Coronary artery (tissue), 2 donors: Measurements from ENCODE around the gene MTRF1.

Experiments used
- DNase-seq: peaks from one replicate; pipeline ENCODE4 v3.0.0-alpha.2; 2017; ENCODE audit warnings: low spot score
- H3K27ac ChIP-seq, 2 donors: fragments of 200-600 bp; sonication (generic); one replicate each; pipeline ENCODE4 v1.5.1; 2016 to 2019
- H3K4me3 ChIP-seq: fragments of 200-600 bp; sonication (generic); 2 replicates; pipeline ENCODE4 v1.5.1; 2016; ENCODE audit warnings: mild to moderate bottlenecking, moderate library complexity
- TF ChIP-seq, protein P1 (sequence below): fragments of 200-600 bp; sonication (generic); IDR thresholded peaks from one replicate; pipeline ENCODE4 v1.5.1; 2019; ENCODE audit warnings: antibody characterized with exemption

MTRF1 gene

DNA sequence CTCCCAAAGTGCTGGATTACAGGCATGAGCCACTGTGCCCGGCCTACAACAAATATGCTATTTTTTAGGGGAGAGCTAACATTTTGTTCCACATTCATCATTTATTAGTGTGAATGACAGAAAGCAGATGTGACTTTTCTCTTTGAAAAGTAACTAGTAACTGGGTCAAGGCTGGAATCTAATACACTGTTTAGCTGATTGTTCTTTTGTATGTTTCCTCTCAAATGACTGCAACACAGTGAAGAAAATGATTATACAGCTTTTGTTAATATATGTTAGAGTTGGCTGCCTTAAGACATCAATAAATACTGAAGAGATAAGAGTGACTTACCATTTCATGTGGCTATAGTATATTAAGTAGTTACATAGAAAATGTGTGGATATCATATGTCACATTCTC, 27.0 kb downstream of the MTRF1 start:
- Histone ChIP-seq H3K4me3 (no peak overlapping the region), H3K27ac (no peak overlapping the region)
- no peak for DNase-seq
- TF ChIP-seq, protein P1, sequence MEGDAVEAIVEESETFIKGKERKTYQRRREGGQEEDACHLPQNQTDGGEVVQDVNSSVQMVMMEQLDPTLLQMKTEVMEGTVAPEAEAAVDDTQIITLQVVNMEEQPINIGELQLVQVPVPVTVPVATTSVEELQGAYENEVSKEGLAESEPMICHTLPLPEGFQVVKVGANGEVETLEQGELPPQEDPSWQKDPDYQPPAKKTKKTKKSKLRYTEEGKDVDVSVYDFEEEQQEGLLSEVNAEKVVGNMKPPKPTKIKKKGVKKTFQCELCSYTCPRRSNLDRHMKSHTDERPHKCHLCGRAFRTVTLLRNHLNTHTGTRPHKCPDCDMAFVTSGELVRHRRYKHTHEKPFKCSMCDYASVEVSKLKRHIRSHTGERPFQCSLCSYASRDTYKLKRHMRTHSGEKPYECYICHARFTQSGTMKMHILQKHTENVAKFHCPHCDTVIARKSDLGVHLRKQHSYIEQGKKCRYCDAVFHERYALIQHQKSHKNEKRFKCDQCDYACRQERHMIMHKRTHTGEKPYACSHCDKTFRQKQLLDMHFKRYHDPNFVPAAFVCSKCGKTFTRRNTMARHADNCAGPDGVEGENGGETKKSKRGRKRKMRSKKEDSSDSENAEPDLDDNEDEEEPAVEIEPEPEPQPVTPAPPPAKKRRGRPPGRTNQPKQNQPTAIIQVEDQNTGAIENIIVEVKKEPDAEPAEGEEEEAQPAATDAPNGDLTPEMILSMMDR: no peak

DNA sequence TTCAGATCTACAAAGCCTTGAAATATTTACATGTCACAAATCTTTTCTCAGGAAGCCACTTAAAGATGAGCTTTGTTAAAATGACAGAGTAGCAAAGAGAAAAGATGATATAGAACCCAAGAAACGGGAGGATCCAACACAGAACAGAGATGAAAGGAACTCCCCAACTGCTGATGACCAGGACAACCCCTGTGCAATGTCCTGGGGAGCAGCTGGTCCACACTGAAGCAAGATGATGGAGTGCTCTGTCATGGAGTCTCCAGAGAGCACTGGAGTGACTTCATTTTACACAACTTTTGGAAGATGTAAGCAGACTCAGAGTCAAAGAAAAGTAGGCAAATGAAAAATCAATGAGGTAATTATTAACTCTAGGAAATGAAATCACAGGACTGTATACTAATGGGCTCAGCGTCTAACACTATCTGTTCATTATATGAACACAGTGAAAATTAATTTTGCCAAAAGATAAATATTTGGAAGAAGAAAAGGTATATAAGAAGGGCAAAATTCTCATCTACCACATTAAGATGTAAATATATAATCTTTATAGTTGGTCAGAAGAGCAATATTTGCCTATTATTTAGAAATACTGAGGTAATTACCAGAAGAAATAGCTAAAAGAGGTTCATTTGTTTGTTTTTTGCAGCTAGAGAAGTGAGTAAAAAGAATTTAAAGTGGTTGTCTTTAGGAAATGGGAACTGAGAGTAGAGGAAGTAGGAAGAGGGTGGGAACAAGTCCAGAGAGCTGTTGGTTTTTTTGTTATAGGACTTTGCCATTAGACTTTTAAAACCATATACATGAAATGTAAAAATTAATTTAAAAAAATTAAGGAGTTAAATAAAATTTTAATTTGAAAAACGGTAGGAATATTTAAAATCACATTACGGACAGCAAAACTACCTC, 30.5 kb downstream of the MTRF1 start:
- no peak for DNase-seq
- TF ChIP-seq, protein P1: no peak
- Histone ChIP-seq H3K4me3 (no peak overlapping the region), H3K27ac (no peak overlapping the region)

DNA sequence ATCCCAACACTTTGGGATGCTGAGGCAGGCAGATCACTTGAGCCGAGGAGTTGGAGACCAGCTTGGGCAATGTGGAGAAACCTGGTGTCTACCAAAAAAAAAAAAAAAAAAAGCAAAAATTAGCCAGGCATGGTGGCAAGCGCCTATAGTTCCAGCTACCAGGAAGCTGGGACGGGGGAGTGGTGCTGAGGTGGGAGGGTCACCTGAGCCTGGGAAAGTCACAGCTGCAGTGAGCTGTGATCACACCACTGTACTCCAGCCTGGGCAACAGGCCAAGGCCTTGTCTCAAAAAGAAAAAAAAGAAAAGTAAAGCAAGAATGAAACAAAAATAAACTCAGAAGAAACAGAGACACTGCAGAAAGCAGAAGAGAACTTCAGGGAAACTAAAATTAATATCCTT, 31.6 kb downstream of the MTRF1 start:
- DNase-seq: no peak
- Histone ChIP-seq H3K4me3 (no peak overlapping the region), H3K27ac (no peak overlapping the region)
- TF ChIP-seq, protein P1: no peak

DNA sequence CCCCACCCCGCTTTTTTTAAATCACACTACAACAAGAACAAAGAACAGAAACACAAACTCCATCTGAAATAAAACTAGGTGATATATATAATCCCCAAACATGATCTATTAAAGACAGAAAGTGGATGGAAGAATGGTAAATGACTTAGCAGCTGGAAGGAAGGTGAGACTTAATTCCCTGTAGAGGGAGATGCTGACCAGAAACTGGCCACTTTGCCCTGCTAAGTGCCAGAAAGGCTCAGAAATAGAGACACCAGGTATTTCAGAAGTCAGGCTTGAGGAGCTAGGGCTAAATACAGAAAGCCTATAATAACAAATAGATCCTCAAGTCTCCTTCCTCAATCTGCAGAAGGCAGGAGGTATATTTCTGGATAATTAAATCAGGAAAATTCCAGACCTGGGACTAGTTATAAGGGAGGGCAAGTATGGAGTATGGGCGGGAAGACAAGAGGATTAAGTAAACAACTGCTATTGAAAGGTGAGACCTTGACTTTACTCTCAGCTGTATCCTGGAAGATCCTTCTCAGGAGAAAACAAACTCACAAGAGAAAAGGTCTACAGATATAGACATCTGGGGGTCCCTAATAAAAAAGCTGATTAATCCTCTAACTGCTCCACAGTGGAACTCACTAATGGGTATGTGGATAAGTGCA, 32.2 kb downstream of the MTRF1 start:
- TF ChIP-seq, protein P1: no peak
- no peak for DNase-seq
- H3K4me3 ChIP-seq: no peak overlapping the region
- no peak overlapping the region for H3K27ac ChIP-seq

DNA sequence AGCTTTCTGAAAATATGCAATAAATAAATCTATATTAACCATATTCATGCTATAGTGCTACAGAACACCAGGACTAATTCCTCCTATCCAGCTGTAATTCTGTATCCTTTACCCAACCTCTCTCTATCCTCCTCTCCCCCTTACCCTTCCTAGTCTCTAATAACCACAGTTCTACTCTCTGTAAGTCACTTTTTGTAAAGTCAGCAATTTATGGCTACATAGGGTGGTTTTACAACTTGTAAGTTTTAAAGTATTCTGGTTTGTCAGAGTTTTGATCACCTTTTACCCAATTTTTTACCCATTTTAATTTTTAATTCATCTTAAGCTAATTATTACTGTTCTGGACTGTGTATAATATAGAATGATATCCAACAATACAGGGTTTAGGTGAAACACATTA, 34.0 kb downstream of the MTRF1 start:
- no peak overlapping the region for H3K4me3 ChIP-seq

DNA sequence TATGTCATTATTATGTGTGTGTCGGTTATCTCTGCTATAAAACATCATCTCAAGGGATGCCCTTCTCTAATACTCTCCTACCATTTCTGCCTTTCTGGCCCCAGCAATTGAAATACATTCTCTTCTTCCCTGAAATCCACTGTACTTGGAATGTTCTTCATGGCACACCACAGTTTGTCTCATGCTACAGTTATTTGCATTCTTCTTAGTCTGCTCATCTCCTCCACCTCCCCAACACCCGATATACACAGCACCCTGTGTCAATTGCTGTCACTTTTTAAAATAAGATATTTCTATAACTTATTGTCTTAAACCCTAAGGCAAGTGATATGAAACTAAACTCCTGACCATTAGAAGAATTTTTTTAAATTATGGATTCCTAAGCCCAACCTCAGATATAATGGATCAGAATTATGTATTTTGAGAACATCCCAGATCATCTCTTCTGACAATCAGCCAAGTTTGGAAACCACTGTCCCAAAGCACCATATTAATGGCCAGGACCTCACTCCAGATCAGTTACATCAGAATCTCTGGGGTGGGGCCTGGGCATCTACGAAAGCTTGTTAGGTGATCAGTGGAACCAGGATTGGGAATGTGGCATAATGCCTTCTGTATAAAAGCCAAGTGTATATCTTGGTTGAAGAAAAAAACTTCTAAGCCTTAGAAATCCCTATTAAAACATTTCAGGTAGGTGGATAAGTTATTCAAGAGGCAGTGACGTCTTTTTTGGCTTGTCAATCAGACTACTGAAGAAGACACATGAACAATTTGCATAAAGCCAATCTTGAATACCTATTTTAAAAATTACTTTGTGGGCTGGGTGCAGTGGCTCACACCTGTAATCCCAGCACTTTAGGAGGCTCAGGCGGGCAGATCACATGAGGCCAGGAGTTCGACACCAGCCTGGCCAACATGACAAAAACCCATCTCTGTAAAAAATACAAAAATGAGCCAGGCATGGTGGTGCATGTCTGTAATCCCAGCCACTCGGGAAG, 39.0 kb downstream of the MTRF1 start:
- DNase-seq: no peak
- Histone ChIP-seq H3K27ac (no peak overlapping the region), H3K4me3 (no peak overlapping the region)
- TF ChIP-seq, protein P1: no peak

More for the DNA sequence above, 34.0 kb downstream of the MTRF1 start:
- H3K27ac ChIP-seq: no peak overlapping the region
- no peak for DNase-seq
- TF ChIP-seq, protein P1: no peak
